ENCODE measurements around the gene NECTIN3. TPM values are rescaled to one million over a fixed set of nuclear protein-coding genes. Genes with fewer than 3 reads are reported as not detected.

The NECTIN3 gene
- total RNA-seq, 2 donors from 2014 or later: 5.8 to 9.1 TPM

- no peak overlapping the region for H3K27ac Mint-ChIP-seq
- no peaks in the 10 kb centered on the region for H3K27me3 Mint-ChIP-seq (ENCODE audit: low read depth)
- ATAC-seq (replicated peaks in 1 of 2) (no peak), DNase-seq (no peak)
- H3K36me3 Mint-ChIP-seq (ENCODE audit: insufficient read depth in 2 of 2): peaks cover 6% of the 10 kb centered on the region in 2 donors
- no peak overlapping the region for H3K4me3 Mint-ChIP-seq
- H3K4me1 Mint-ChIP-seq (ENCODE audit: low read depth): peaks cover 15% of the 10 kb centered on the region
- H3K9me3 Mint-ChIP-seq: peaks cover 0 to 5% of the 10 kb centered on the region in 2 donors
Measured at GRCh38 chr3:111236836-111237713, 165.5 kb downstream of the NECTIN3 start.

DNA sequence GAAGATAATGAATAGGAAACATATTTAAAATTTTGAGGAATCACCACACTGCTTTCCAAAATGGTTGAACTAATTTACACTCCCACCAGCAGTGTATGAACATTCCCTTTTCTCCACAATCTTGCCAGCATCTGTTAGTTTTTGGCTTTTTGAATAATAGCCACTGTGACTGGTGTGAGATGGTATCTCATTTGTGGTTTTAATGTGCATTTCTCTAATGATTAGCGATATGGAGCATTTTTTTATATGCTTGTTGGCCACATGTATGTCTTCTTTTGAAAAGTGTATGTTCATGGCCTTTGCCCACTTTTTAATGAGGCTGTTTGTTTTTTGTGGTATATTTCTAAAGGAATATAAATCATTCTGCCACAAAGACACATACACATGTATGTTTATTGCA lies 166.3 kb downstream of the NECTIN3 start:
- H3K4me3 Mint-ChIP-seq: no peak overlapping the region
- no peak for ATAC-seq (replicated peaks in 1 of 2)
- no peak overlapping the region for H3K27ac Mint-ChIP-seq
- peaks cover 6 to 8% of the 10 kb centered on the region in 2 donors for H3K36me3 Mint-ChIP-seq (ENCODE audit: insufficient read depth in 2 of 2)
- DNase-seq: no peak
- no peaks in the 10 kb centered on the region for H3K27me3 Mint-ChIP-seq (ENCODE audit: low read depth)
- H3K4me1 Mint-ChIP-seq (ENCODE audit: low read depth): peaks cover 15% of the 10 kb centered on the region
- H3K9me3 Mint-ChIP-seq: peaks cover 0 to 5% of the 10 kb centered on the region in 2 donors

- no peaks in the 10 kb centered on the region for H3K27me3 Mint-ChIP-seq (ENCODE audit: low read depth)
Measured at GRCh38 chr3:111238885-111239284, 167.3 kb downstream of the NECTIN3 start.

GRCh38 chr3:111241960-111242359 lies 170.3 kb downstream of the NECTIN3 start:
- Mint-ChIP-seq H3K9me3 (peaks cover 5 to 10% of the 10 kb centered on the region in 2 donors), H3K27me3 (ENCODE audit: low read depth) (no peaks in the 10 kb centered on the region), H3K27ac (no peak overlapping the region), H3K36me3 (ENCODE audit: insufficient read depth in 2 of 2) (peaks cover 10 to 12% of the 10 kb centered on the region in 2 donors), H3K4me1 (ENCODE audit: low read depth) (peaks cover 19% of the 10 kb centered on the region), H3K4me3 (no peak overlapping the region)
- ATAC-seq (replicated peaks in 1 of 2) (no peak), DNase-seq (no peak)

More at GRCh38 chr3:111238885-111239284, 167.3 kb downstream of the NECTIN3 start:
- H3K36me3 Mint-ChIP-seq (ENCODE audit: insufficient read depth in 2 of 2): peaks cover 10 to 11% of the 10 kb centered on the region in 2 donors
- peaks cover 3 to 9% of the 10 kb centered on the region in 2 donors for H3K9me3 Mint-ChIP-seq
- ATAC-seq (replicated peaks in 1 of 2) (peak; percentile 98), DNase-seq (peak; percentile 20 to 28)
- H3K4me1 Mint-ChIP-seq (ENCODE audit: low read depth): peaks cover 15% of the 10 kb centered on the region
- no peak overlapping the region for H3K4me3 Mint-ChIP-seq
- no peak overlapping the region for H3K27ac Mint-ChIP-seq

All from activated T-cell treated with anti-CD3 and anti-CD28 coated beads, Interleukin-2, amount 50 U/mL, for 72 hours (primary cell).